C4-2B (cell line): ENCODE results near the gene OR7G2.

Experiments
- H3K27ac ChIP-seq: fragments of 450-650 bp; 2 replicates; pipeline ENCODE4 v1.5.1; 2017
- CTCF ChIP-seq: fragments of 450-650 bp; conservative IDR thresholded peaks from 2 replicates; pipeline ENCODE4 v1.5.1; 2017; ENCODE audit warnings: mild to moderate bottlenecking
- ZFX ChIP-seq: fragments of 450-650 bp; IDR thresholded peaks from 2 replicates; pipeline ENCODE4 v1.6.1; 2017

OR7G2 gene

GRCh38 chr19:9107375-9107774 is at the start of gene OR7G2:
TSS of gene OR7G2 (minus strand) at chr19:9107475. CDS start at chr19:9103243, 4,232 bp downstream.
- TF ChIP-seq CTCF (no peak), ZFX (no peak)
- H3K27ac ChIP-seq = no peak within 1 kb of the TSS

- H3K27ac ChIP-seq = no peak overlapping the region
- TF ChIP-seq CTCF (no peak), ZFX (no peak)
Measured at GRCh38 chr19:9156304-9156703, 49.0 kb upstream of the OR7G2 start.

GRCh38 chr19:9155591-9155990 is 48.3 kb upstream of the OR7G2 start:
- H3K27ac ChIP-seq = no peak overlapping the region
- no peak for TF ChIP-seq ZFX
- TF ChIP-seq CTCF = no peak

- TF ChIP-seq CTCF (no peak), ZFX (no peak)
- no peak overlapping the region for H3K27ac ChIP-seq
Measured at GRCh38 chr19:9151367-9151766, 44.1 kb upstream of the OR7G2 start.

GRCh38 chr19:9150650-9151049 is 43.4 kb upstream of the OR7G2 start:
- no peak overlapping the region for H3K27ac ChIP-seq

GRCh38 chr19:9149997-9150396 is 42.7 kb upstream of the OR7G2 start:
- no peak overlapping the region for H3K27ac ChIP-seq
- no peak for TF ChIP-seq CTCF
- no peak for TF ChIP-seq ZFX

More at GRCh38 chr19:9150650-9151049, 43.4 kb upstream of the OR7G2 start:
- TF ChIP-seq ZFX (no peak), CTCF (no peak)

GRCh38 chr19:9148697-9149096 is 41.4 kb upstream of the OR7G2 start:
- no peak overlapping the region for H3K27ac ChIP-seq
- TF ChIP-seq ZFX (no peak), CTCF (no peak)
